ENCODE data around the gene MRI1.
"Not testable (repeated sequence)": the region's sequence is repeated elsewhere in the genome, so short reads cannot be mapped to it uniquely, and the experiment has no call there.

MRI1 gene

GRCh38 chr19:13757805-13758772, 6.2 kb upstream of the MRI1 start:
- in situ Hi-C loops (cut with HindIII; ENCODE audit: low pct_ligation_motif_present, low pct_unique_long_range_greater_than_20kb, low sequenced_read_pairs) = no loop called here
- DNase-seq = no peak

- DNase-seq = no peak
Observed at GRCh38 chr19:13758795-13759194, 5.5 kb upstream of the MRI1 start.

GRCh38 chr19:13761423-13761822, 2.9 kb upstream of the MRI1 start:
- in situ Hi-C loops (cut with HindIII; ENCODE audit: low pct_ligation_motif_present, low pct_unique_long_range_greater_than_20kb, low sequenced_read_pairs) = no loop called here
- no peak for DNase-seq

More at GRCh38 chr19:13758795-13759194, 5.5 kb upstream of the MRI1 start:
- in situ Hi-C loops (cut with HindIII; ENCODE audit: low pct_ligation_motif_present, low pct_unique_long_range_greater_than_20kb, low sequenced_read_pairs) = no loop called here

DNA sequence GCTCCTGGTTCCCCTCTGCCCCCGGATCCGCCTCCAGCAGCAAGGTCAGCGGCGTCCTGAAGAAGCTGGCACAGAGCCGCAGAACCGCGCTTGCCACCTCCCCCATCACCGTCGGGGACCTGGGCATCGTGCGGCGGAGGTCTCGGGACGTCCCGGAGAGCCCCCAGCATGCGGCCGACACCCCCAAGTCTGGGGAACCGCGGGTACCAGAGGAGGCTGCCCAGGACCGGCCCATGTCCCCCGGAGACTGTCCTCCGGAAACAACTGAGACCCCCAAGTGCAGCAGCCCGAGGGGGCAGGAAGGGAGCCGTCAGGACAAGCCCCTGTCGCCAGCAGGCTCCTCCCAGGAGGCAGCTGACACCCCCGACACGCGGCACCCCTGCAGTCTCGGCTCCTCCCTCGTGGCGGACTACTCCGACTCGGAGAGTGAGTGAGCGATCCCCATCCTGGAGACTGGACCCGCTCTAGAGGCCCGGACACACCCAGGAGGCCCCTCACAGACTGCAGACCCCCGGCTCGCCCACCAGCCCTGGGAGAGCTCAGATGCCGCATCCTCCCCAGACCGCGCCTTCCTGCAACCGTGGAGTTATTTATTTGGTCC, 1.6 kb upstream of the MRI1 start:
- in situ Hi-C loops (cut with HindIII; ENCODE audit: low pct_ligation_motif_present, low pct_unique_long_range_greater_than_20kb, low sequenced_read_pairs) = no loop called here

DNA sequence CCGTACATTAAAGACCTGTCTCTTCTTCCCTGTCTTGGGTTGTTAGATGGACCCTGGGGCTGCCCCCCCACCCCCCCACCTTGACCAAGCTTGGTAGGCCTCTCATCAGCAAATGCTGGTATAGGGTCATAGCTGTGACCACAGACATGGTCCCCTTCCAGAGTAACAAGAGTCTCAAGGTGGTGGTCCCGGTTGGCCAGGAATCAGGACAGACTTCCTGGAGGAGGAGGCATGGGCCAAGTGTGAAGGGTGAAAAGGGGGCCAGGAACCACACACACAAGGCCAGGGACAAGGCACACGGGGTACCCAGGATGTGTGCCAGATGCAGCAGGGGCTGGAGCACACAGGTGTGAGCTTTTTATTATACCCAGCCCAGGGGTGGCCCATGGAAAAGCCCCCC, 1.1 kb upstream of the MRI1 start:
- no peak for DNase-seq
- in situ Hi-C loops (cut with HindIII; ENCODE audit: low pct_ligation_motif_present, low pct_unique_long_range_greater_than_20kb, low sequenced_read_pairs) = no loop called here

More for the DNA sequence above, 1.6 kb upstream of the MRI1 start:
- no peak for DNase-seq

DNA sequence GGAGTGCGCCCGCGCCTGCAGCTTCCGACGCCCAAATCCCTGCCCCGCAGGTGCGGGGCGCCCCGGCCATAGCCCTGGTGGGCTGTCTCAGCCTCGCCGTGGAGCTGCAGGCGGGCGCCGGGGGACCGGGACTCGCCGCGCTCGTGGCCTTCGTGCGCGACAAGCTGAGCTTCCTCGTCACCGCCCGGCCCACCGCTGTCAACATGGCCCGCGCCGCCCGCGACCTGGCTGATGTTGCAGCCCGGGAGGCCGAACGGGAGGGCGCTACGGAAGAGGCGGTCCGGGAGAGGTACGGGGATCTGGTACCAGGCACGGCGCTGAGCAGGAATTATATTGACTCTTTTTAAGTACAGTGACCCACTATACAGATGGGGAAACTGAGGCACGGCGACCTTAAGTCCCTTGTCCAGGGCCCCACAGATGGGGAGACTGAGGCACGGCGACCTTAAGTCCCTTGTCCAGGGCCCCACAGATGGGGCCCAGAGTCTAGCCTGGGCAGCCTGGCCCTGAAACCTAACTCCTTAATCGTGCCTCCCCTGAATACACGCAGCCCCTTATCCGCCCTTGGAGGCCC, 586 bp downstream of the MRI1 start:
- no peak for DNase-seq
- in situ Hi-C loops (cut with HindIII; ENCODE audit: low pct_ligation_motif_present, low pct_unique_long_range_greater_than_20kb, low sequenced_read_pairs) = no loop called here

GRCh38 chr19:13765395-13766094, 1.2 kb downstream of the MRI1 start:
- in situ Hi-C loops (cut with HindIII; ENCODE audit: low pct_ligation_motif_present, low pct_unique_long_range_greater_than_20kb, low sequenced_read_pairs) = no loop called here
- DNase-seq = no peak

DNA sequence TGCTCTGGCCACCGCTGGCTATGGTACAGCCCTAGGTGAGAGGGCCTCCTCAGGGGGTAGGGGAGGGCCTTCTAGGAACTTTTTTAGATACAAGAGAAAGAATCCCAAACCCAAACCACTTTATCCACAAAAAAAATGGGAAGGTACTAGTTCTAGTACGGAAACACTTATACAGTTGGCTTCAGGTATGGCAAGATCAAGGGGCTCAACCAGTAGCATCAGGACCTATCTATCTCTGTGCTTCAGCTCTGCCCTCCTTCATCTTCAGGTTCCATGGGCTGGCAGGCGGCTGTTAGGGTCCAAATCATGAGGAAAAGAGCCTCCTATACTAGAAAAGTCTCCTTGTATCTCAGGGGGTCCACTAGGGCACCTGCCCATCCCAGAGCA, 1.8 kb downstream of the MRI1 start:
- DNase-seq = no peak
- in situ Hi-C loops (cut with HindIII; ENCODE audit: low pct_ligation_motif_present, low pct_unique_long_range_greater_than_20kb, low sequenced_read_pairs) = no loop called here

- no peak for DNase-seq
- in situ Hi-C loops (cut with HindIII; ENCODE audit: low pct_ligation_motif_present, low pct_unique_long_range_greater_than_20kb, low sequenced_read_pairs) = no loop called here
Observed at GRCh38 chr19:13768510-13768909, 4.2 kb downstream of the MRI1 start.

GRCh38 chr19:13770013-13770635, 5.8 kb downstream of the MRI1 start:
- DNase-seq = peak; percentile 70
- in situ Hi-C loops (cut with HindIII; ENCODE audit: low pct_ligation_motif_present, low pct_unique_long_range_greater_than_20kb, low sequenced_read_pairs) = no loop called here

- peak; percentile 89 for DNase-seq
- in situ Hi-C loops (cut with HindIII; ENCODE audit: low pct_ligation_motif_present, low pct_unique_long_range_greater_than_20kb, low sequenced_read_pairs) = no loop called here
Observed at GRCh38 chr19:13774217-13775191, 10.2 kb downstream of the MRI1 start, which contains the start of gene C19orf53. TSS of gene C19orf53 (plus strand) at chr19:13774456. CDS start at chr19:13774478, 22 bp downstream.

- no peak for DNase-seq
- in situ Hi-C loops (cut with HindIII; ENCODE audit: low pct_ligation_motif_present, low pct_unique_long_range_greater_than_20kb, low sequenced_read_pairs) = no loop called here
Observed at GRCh38 chr19:13778398-13778797, 14.1 kb downstream of the MRI1 start.

DNA sequence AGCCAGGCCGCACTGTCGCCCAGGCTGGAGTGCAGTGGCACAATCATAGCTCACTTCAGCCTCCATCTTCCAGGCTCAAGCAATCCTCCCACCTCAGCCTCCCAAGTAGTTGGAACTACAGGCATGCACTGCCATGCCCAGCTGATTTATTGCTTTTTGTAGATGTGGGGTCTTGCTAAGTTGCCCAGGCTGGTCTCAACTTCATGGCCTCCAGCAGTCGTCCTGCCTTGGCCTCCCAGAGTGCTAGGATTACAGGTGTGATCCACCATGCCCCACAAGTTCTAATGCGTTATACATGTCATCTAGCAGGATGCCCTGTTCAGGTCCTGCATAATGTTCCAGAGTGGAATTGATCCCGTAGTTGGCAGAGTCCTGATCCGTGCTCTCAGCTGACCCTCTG, 14.5 kb downstream of the MRI1 start:
- no peak for DNase-seq
- in situ Hi-C loops (cut with HindIII; ENCODE audit: low pct_ligation_motif_present, low pct_unique_long_range_greater_than_20kb, low sequenced_read_pairs) = no loop called here

- DNase-seq; in situ Hi-C loops (cut with HindIII; ENCODE audit: low pct_ligation_motif_present, low pct_unique_long_range_greater_than_20kb, low sequenced_read_pairs): not testable (repeated sequence)
Observed at GRCh38 chr19:13779794-13780193, 15.5 kb downstream of the MRI1 start.

DNA sequence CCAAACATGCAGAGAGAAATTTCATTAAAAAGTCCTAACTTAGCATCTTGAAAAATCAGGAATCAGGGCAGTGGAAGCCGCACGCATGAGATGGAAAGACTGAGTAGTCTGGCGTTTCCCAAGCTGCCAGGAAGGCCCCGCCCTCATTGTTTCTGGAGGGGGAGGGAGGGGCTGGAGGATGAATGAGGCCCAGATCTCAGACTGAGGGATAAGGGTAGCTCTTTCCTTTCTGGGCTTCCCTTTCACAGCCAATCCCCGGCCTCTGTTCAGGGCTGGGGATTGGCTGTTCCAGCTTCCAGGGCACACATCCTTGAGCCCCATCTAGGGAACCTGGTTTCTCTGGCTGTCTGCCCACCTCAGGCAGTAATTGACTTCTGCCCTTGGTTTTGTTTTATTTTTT, 17.2 kb downstream of the MRI1 start:
- DNase-seq = peak; percentile 37
- in situ Hi-C loops (cut with HindIII; ENCODE audit: low pct_ligation_motif_present, low pct_unique_long_range_greater_than_20kb, low sequenced_read_pairs) = no loop called here

DNA sequence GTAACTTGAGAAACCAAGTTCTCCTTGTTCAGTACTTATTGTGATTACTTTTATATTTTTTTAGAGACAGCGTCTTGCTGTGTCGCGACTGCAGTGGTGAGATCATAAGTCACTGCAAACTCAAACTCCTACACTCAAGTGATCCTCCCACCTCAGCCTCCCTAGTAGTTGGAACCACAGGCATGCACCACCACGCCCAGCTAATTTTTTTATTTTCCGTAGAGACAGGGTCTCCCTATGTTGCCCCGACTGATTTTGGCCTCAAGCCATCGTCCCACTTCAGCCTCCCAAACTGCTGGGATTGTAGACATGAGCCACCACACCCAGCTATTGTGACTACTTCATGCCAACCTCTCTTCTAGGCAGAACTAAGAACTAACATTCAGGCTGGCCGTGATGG, 18.2 kb downstream of the MRI1 start:
- in situ Hi-C loops (cut with HindIII; ENCODE audit: low pct_ligation_motif_present, low pct_unique_long_range_greater_than_20kb, low sequenced_read_pairs) = no loop called here
- DNase-seq = no peak

All from ACHN (cell line).